H1 (cell line): ENCODE measurements around the gene USP24. TPM values are rescaled to one million over a fixed set of nuclear protein-coding genes. Genes with fewer than 3 reads are reported as not detected.
A peak's percentile ranks its signal among the peaks of the same experiment; 100 is the strongest.

ENCODE experiments used
- CTCF ChIA-PET: fragments of 300-600 bp; sonication (Branson Sonifier 250); formaldehyde crosslinking; loops from one replicate; lab custom pipeline; 2021; ENCODE audit not compliant: partially characterized antibody; lab: Charles Lee
- POLR2A ChIA-PET: fragments of 300-600 bp; sonication (Branson Sonifier 250); formaldehyde crosslinking; loops from one replicate; lab custom pipeline; 2021; ENCODE audit warnings: inconsistent platforms; ENCODE audit not compliant: partially characterized antibody; lab: Charles Lee
- DNase-seq, 2 experiments: peaks; one replicate each; pipeline versions ENCODE4 v3.0.0 to v3.0.0-alpha.2; 2010 to 2022; ENCODE audit warnings: low spot score in 2 of 2, low read depth in 1 of 2, mixed read lengths in 1 of 2
- FAIRE-seq: peaks from 2 replicates; lab custom pipeline; 2011; peaks lifted over from hg19 to GRCh38; lab: Jason Lieb, UNC
- H2AFZ ChIP-seq: 2 replicates; pipeline ENCODE4 v1.8.1; 2012; ENCODE audit warnings: low read length, inconsistent platforms
- H2AK5ac ChIP-seq: 2 replicates; pipeline ENCODE4 v1.6.1; 2013; ENCODE audit warnings: low read depth, low read length
- H2BK120ac ChIP-seq: replicated peaks from 2 replicates; pipeline ENCODE3; 2013; ENCODE audit warnings: low read depth, low read length, inconsistent platforms
- H2BK12ac ChIP-seq: 2 replicates; pipeline ENCODE4 v1.6.1; 2013; ENCODE audit warnings: low read depth, low read length
- H2BK15ac ChIP-seq: 2 replicates; pipeline ENCODE4 v1.6.1; 2013; ENCODE audit warnings: low read length
- H2BK20ac ChIP-seq: 2 replicates; pipeline ENCODE4 v1.6.1; 2013; ENCODE audit warnings: low read length
- H2BK5ac ChIP-seq: 2 replicates; pipeline ENCODE4 v1.6.1; 2013; ENCODE audit warnings: low read depth, low read length
- H3K14ac ChIP-seq: 2 replicates; pipeline ENCODE4 v1.6.1; 2013; ENCODE audit warnings: inconsistent platforms; ENCODE audit not compliant: insufficient read length
- H3K18ac ChIP-seq: 2 replicates; pipeline ENCODE4 v1.6.1; 2013; ENCODE audit warnings: low read length; ENCODE audit errors: extremely low read depth
- H3K23ac ChIP-seq: 2 replicates; pipeline ENCODE4 v1.6.1; 2013; ENCODE audit warnings: inconsistent platforms; ENCODE audit not compliant: insufficient read length
- H3K23me2 ChIP-seq: 2 replicates; pipeline ENCODE4 v1.6.1; 2013; ENCODE audit warnings: low read depth, low read length
- H3K27ac ChIP-seq: 2 replicates; pipeline ENCODE4 v1.6.1; 2011; ENCODE audit warnings: low read depth, low read length, inconsistent platforms
- H3K27me3 ChIP-seq, 4 experiments: replicated peaks in 1 of 4; 1 replicate in 1 of 4; 2 replicates in 3 of 4; pipeline versions ENCODE4 v1.6.1 to v1.8.1; 2011 to 2013; ENCODE audit warnings: low read length in 3 of 4, mild to moderate bottlenecking in 3 of 4, inconsistent platforms in 2 of 4, mixed read lengths in 2 of 4, moderate library complexity in 1 of 4; ENCODE audit not compliant: control insufficient read depth in 3 of 4, insufficient read depth in 3 of 4; ENCODE audit errors: extremely low read depth in 1 of 4
- H3K36me3 ChIP-seq, 4 experiments: 2 replicates each; pipeline versions ENCODE4 v1.6.1 to v1.8.1; 2011 to 2013; ENCODE audit warnings: mild to moderate bottlenecking in 4 of 4, low read length in 3 of 4, moderate library complexity in 2 of 4, control low read depth in 1 of 4, inconsistent platforms in 1 of 4; ENCODE audit not compliant: insufficient read depth in 4 of 4, control insufficient read depth in 2 of 4
- H3K4ac ChIP-seq: replicated peaks from 2 replicates; pipeline ENCODE3; 2013; ENCODE audit warnings: low read length, low read depth, mixed read lengths, inconsistent platforms; ENCODE audit not compliant: insufficient read length
- H3K4me1 ChIP-seq, 4 experiments: replicated peaks in 1 of 4; 1 replicate in 1 of 4; 2 replicates in 3 of 4; pipeline versions ENCODE4 v1.6.1 to v1.8.1; 2011 to 2013; ENCODE audit warnings: low read length in 3 of 4, inconsistent platforms in 2 of 4, mixed read lengths in 1 of 4; ENCODE audit not compliant: insufficient read depth in 4 of 4, control insufficient read depth in 3 of 4
- H3K4me2 ChIP-seq, 2 experiments: 2 replicates each; pipeline versions ENCODE4 v1.6.1 to v1.8.1; 2011 to 2013; ENCODE audit warnings: low read depth in 2 of 2, low read length in 2 of 2, control low read depth in 1 of 2, inconsistent platforms in 1 of 2, mild to moderate bottlenecking in 1 of 2; ENCODE audit not compliant: insufficient read depth in 1 of 2
- H3K4me3 ChIP-seq, 4 experiments: fragments of 200-600, 300-600 bp in 1 of 4; sonication (generic), shearing (Covaris generic), sonication (Bioruptor Twin) in 1 of 4; 2 replicates each; pipeline versions ENCODE4 v1.5.1 to v1.8.1; 2011 to 2016; ENCODE audit warnings: low read length in 4 of 4, low read depth in 3 of 4, control low read depth in 2 of 4, inconsistent platforms in 2 of 4, mild to moderate bottlenecking in 2 of 4, mixed read lengths in 1 of 4, moderate library complexity in 1 of 4; ENCODE audit not compliant: insufficient read depth in 2 of 4; ENCODE audit errors: extremely low read depth in 1 of 4
- H3K56ac ChIP-seq: replicated peaks from 2 replicates; pipeline ENCODE3; 2013; ENCODE audit warnings: low read depth, mild to moderate bottlenecking, mixed read lengths, low read length, inconsistent platforms; ENCODE audit not compliant: insufficient read length
- H3K79me1 ChIP-seq: 2 replicates; pipeline ENCODE4 v1.6.1; 2013; ENCODE audit warnings: low read depth, low read length, control low read depth
- H3K79me2 ChIP-seq, 2 experiments: 2 replicates each; pipeline versions ENCODE4 v1.6.1 to v1.8.1; 2012 to 2013; ENCODE audit warnings: low read length in 2 of 2, mild to moderate bottlenecking in 2 of 2, inconsistent platforms in 1 of 2; ENCODE audit not compliant: insufficient read depth in 2 of 2, control insufficient read depth in 1 of 2
- H3K9ac ChIP-seq, 4 experiments: replicated peaks in 1 of 4; 1 replicate in 1 of 4; 2 replicates in 3 of 4; pipeline versions ENCODE4 v1.6.1 to v1.8.1; 2011 to 2013; ENCODE audit warnings: low read depth in 3 of 4, low read length in 3 of 4, control low read depth in 2 of 4, mild to moderate bottlenecking in 2 of 4, moderate library complexity in 2 of 4, inconsistent platforms in 1 of 4; ENCODE audit errors: extremely low read depth in 1 of 4
- H3K9me3 ChIP-seq, 2 experiments: 2 replicates each; pipeline versions ENCODE4 v1.6.1 to v1.8.1; 2012 to 2013; ENCODE audit warnings: mild to moderate bottlenecking in 2 of 2, moderate library complexity in 2 of 2, control low read depth in 1 of 2, inconsistent platforms in 1 of 2, low read depth in 1 of 2, low read length in 1 of 2, mixed read lengths in 1 of 2; ENCODE audit not compliant: insufficient read depth in 2 of 2
- H4K20me1 ChIP-seq, 2 experiments: replicated peaks in 1 of 2; 2 replicates each; pipeline versions ENCODE3 to v1.8.1; 2011 to 2013; ENCODE audit warnings: inconsistent platforms in 2 of 2, low read length in 2 of 2, mild to moderate bottlenecking in 1 of 2; ENCODE audit not compliant: insufficient read depth in 2 of 2, control insufficient read depth in 1 of 2
- H4K5ac ChIP-seq: 2 replicates; pipeline ENCODE4 v1.6.1; 2013; ENCODE audit warnings: low read length, low read depth, mixed read lengths, inconsistent platforms; ENCODE audit not compliant: insufficient read length
- H4K8ac ChIP-seq: 2 replicates; pipeline ENCODE4 v1.8.0; 2013; ENCODE audit warnings: mild to moderate bottlenecking, moderate library complexity, low read length, inconsistent platforms; ENCODE audit not compliant: insufficient read depth; ENCODE audit errors: extremely low read depth
- H4K91ac ChIP-seq: replicated peaks from 2 replicates; pipeline ENCODE3; 2013; ENCODE audit warnings: low read length, mixed read lengths, inconsistent platforms; ENCODE audit not compliant: insufficient read length
- BCL11A ChIP-seq, 2 experiments: IDR thresholded peaks; one replicate each; pipeline ENCODE4 v1.6.1; 2011; ENCODE audit warnings: low read depth in 2 of 2, low read length in 2 of 2, mild to moderate bottlenecking in 2 of 2
- CEBPB ChIP-seq: IDR thresholded peaks from 2 replicates; pipeline ENCODE4 v1.6.1; 2012; ENCODE audit warnings: low read depth, low read length
- CHD2 ChIP-seq: IDR thresholded peaks from 2 replicates; pipeline ENCODE4 v1.6.1; 2012; ENCODE audit warnings: low read length, improper control_type of control experiment
- HDAC6 ChIP-seq: IDR thresholded peaks from one replicate; pipeline ENCODE4 v1.7.1; 2012; ENCODE audit warnings: low read depth, mild to moderate bottlenecking, inconsistent platforms, low read length, moderate library complexity
- JUND ChIP-seq: IDR thresholded peaks from 2 replicates; pipeline ENCODE4 v1.6.1; 2011; ENCODE audit warnings: mild to moderate bottlenecking, improper control_type of control experiment, low read length
- MAFK ChIP-seq: IDR thresholded peaks from 2 replicates; pipeline ENCODE4 v1.6.1; 2012; ENCODE audit warnings: low read depth, mild to moderate bottlenecking, improper control_type of control experiment, low read length
- RNF2 ChIP-seq: fragments of 200-900, 300-1000 bp; sonication (generic); IDR thresholded peaks from 2 replicates; pipeline ENCODE4 v1.7.1; 2016; ENCODE audit warnings: borderline replicate concordance, low read depth, mild to moderate bottlenecking, antibody characterized with exemption, low read length; ENCODE audit not compliant: poor library complexity, severe bottlenecking; ENCODE audit errors: missing control alignments
- SIN3A ChIP-seq, 2 experiments: IDR thresholded peaks in 1 of 2; conservative IDR thresholded peaks in 1 of 2; 2 replicates each; pipeline ENCODE4 v1.6.1; 2011 to 2012; ENCODE audit warnings: low read length in 2 of 2, improper control_type of control experiment in 1 of 2, low read depth in 1 of 2, mild to moderate bottlenecking in 1 of 2
- WGBS, 2 experiments: shearing (Covaris generic) in 1 of 2; methylation state at CpG; one replicate each; pipeline versions ENCODE4 v1.1.6 to v1.1.7; 2013 to 2015; ENCODE audit warnings: low lambda C conversion rate in 2 of 2, mixed read lengths in 2 of 2, inconsistent platforms in 1 of 2, low coverage in 1 of 2, missing lambda C conversion rate in 1 of 2; ENCODE audit not compliant: insufficient replicate concordance in 2 of 2, insufficient coverage in 1 of 2, insufficient read length in 1 of 2; ENCODE audit errors: extremely low coverage in 1 of 2, missing lambda C conversion rate in 1 of 2; 5-methylcytosine and 5-hydroxymethylcytosine counted together
- polyA plus RNA-seq, 7 experiments: library from polyadenylated mRNA; depleted of rRNA in 3 of 7; stranded (reverse) in 5 of 7; unstranded in 2 of 7; fragments of >200 nt in 5 of 7; fragments of 200-250 nt in 2 of 7; gene quantifications; 1 replicate in 5 of 7; 2 replicates in 1 of 7; 4 replicates in 1 of 7; pipeline versions ENCODE4 v1.2.1 to v1.2.3, GENCODE V29; 2011 to 2013; ENCODE audit warnings: missing spikeins in 2 of 7, mixed read lengths in 2 of 7
- total RNA-seq: library from RNA; stranded (reverse); fragmentation: NEBNext Ultra II Directional; extraction: Animal tissue kit (Norgen Biotek cat#: 25700); gene quantifications from 2 replicates; pipeline ENCODE4 v1.2.1, GENCODE V29; 2021

The USP24 gene
- total and polyA plus RNA-seq, 2 of the 8 experiments (the other 6 are each of a cell fraction or from before 2014, with no cell fraction given): 11.1 to 34.6 TPM

- FAIRE-seq (no peak), DNase-seq (no peak)
- Histone ChIP-seq H2BK12ac (no peak overlapping the region), H3K4me3 (no peak overlapping the region), H3K79me2 (no peaks in the 10 kb centered on the region), H3K4me2 (no peak overlapping the region), H3K36me3 (peaks cover 0 to 50% (median 12%) of the 10 kb centered on the region in 4 experiments; a peak in 7 of 8 replicates), H3K27me3 (no peaks in the 10 kb centered on the region), H2BK20ac (no peak overlapping the region), H3K4ac (no peak overlapping the region), H4K8ac (no peak overlapping the region), H3K56ac (no peak overlapping the region), H4K20me1 (peaks cover 1 to 3% of the 10 kb centered on the region in 2 experiments), H3K27ac (no peak overlapping the region), H3K9ac (no peak overlapping the region), H4K5ac (no peak overlapping the region), H3K14ac (no peak overlapping the region), H3K18ac (no peak overlapping the region), H2BK15ac (no peak overlapping the region), H2BK120ac (no peak overlapping the region), H2BK5ac (no peak overlapping the region), H2AK5ac (no peak overlapping the region), H3K23ac (no peak overlapping the region), H4K91ac (no peak overlapping the region), H3K79me1 (no peaks in the 10 kb centered on the region), H2AFZ (no peak overlapping the region), H3K4me1 (no peaks in the 10 kb centered on the region), H3K9me3 (no peaks in the 10 kb centered on the region), H3K23me2 (no peaks in the 10 kb centered on the region)
- whole genome bisulfite sequencing, 2 experiments: 91% methylated on average over 6 of the region's 6 CpGs; no CpG with 5 or more reads in 1 of the 2 experiments
- TF ChIP-seq CHD2 (no peak), JUND (no peak), HDAC6 (no peak), BCL11A (IDR thresholded peaks at IDR 0.05; ENCODE audit: low read depth in 2 of 2, low read length in 2 of 2) (no peak), MAFK (no peak), RNF2 (no peak), SIN3A (conservative IDR thresholded peaks at IDR 0.05 in 1 of 2, IDR thresholded peaks at IDR 0.05 in 1 of 2; ENCODE audit: low read depth in 1 of 2, low read length in 2 of 2) (no peak), CEBPB (0 out of 2 replicates have a peak, but pooled peaks have one; percentile 12)
- ChIA-PET POLR2A (no interaction called here), CTCF (interaction anchor here (1.1 to 9.7 kb wide), 9 partner anchors 9 to 332 kb away, joined by 3 to 148 read pairs (median 6); no protein-coding TSS in a partner anchor)
Measured at GRCh38 chr1:55144886-55145285, 70.3 kb downstream of the USP24 start.
